ENCODE results near the gene SLC43A2.

The SLC43A2 gene

DNA sequence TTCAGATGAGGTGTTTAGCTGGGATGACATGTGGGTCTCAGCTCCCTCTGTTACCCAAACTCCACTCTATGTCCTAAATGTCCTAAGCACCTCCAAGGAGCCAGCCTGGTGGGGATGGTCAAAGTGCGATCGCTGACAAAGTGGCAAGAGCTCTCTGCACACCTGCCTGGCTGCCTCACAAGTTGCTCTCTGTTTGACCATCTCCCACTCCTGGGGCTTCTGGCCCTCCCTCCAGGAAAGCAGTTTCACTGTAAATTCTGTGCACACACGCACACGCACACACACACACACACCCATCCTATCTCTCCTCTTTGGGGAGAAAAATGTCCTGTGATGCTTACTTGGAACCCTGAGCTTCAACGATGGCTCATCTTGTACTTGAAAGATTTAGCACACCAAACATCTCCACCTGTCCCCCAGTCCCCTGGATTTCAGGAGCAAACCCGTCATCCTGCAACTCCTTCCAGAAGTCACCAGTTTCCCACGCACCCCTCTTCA lies 67.7 kb downstream of the SLC43A2 start:
- DNase-seq: no peak

DNA sequence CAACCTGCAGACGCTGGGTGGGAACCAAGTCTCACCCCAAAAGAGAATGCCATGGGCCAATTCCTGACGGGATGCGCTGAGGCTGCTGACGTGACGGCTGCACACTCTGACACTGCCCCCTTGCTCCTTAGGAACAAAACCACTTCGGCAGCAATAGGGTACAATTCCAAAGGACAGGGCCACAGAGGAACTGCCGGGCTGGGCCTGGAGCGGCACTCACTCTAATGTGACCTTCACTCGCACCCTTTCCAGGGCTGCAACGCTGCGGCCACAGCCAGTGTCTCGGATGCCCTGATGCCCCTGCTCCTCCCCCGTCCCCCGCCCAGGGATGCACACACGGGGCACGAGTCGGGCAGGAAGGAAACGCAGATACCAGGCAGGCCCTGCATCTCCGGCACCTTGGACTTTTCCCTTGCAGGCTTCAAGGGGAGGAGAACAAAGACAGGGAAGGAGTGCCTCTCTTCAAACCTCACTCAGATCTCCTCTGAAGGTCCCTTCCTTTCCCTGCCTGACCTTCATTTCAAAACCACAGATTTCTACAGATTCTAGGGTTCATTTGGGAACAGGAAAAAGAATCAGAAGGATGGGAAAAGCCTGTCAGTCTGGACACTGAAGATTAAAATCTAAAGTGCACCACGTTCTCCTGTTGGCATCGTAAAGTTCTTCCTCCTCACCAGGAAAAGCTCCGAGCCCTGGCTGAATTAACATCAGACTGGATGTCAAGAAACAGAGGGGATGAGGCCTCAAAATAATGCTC lies 68.4 kb downstream of the SLC43A2 start:
- no peak for DNase-seq

DNA sequence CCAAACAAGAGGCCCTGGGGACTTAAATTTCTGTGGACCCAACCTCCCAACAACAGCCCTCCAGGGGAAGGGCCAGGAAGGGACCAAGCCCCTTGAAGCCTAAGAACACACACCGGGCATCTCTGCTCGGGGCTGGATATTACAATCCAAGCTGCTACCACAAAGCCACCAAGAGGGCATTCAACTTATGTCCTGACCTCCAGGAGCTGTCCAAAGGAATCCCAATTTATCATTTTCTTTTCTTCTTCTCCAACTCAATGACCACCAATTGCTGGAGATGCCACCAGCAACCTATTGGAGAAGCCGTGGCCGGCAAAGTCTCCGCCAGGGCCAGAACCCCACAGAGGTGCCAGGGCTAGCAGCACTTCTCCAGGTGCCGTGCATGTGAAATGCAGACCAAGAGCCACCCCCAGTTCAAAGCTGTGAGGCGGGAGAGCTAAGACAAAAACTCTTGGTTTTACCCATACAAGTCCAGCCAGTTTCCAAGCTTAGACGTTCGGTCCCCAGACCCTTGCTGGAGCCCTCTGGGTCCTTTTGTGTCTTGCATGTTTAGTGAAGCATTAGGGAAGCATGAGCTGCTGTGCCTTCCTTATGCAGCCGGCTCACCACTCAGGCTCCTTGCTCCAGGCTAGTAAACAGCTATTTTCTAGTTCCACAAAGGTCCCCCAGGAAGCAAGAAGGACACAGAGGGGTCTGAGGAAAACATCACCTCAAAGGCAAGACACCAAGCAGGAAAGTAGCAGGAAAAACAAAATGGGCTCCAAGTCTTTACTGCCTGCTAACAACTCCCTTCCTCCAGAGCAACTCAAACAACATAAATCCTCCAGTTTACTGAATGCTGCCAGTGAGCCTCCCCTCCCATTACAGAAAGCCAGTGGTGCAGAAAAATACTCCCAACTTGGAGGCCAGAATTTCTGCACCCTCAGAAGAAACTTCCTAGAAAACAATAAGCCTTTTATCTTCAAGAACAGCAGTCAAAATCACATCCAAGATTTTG lies 69.3 kb downstream of the SLC43A2 start:
- no peak for DNase-seq

GRCh38 chr17:1558401-1558800 lies 70.2 kb downstream of the SLC43A2 start:
- DNase-seq: no peak

DNA sequence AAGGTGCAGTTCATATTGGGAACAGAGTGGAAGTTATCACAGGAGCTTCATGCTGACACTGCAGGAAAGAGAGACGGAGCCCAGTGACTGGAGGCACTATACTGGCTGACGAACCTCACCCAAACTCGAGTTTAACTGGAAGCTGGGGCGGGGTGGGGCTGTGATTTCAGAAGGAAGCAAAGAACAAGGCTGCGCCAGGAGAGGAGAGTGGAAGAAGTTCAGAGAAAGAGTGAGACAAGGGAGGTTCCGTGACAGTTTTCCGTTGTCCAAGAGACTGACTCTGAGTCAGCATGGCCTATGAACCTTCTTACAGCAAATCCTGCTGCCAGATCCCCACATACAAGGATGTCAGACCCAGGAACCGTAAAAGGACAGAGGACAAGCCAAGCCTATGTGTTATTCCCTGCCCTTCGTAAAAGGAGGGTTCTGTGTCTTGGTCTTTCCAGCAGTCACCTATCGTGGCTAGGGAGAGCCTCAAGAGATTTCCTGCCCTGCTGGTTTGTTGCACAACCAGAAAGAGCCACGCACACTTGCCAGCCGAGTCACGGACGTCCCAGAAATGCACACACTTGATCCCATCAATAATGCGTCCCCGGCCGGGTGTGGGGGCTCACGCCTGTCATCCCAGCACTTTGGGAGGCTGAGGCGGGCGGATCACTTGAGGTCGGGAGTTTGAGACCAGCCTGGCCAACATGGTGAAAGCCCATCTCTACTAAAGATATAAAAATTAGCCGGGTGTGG lies 71.1 kb downstream of the SLC43A2 start:
- no peak for DNase-seq

DNA sequence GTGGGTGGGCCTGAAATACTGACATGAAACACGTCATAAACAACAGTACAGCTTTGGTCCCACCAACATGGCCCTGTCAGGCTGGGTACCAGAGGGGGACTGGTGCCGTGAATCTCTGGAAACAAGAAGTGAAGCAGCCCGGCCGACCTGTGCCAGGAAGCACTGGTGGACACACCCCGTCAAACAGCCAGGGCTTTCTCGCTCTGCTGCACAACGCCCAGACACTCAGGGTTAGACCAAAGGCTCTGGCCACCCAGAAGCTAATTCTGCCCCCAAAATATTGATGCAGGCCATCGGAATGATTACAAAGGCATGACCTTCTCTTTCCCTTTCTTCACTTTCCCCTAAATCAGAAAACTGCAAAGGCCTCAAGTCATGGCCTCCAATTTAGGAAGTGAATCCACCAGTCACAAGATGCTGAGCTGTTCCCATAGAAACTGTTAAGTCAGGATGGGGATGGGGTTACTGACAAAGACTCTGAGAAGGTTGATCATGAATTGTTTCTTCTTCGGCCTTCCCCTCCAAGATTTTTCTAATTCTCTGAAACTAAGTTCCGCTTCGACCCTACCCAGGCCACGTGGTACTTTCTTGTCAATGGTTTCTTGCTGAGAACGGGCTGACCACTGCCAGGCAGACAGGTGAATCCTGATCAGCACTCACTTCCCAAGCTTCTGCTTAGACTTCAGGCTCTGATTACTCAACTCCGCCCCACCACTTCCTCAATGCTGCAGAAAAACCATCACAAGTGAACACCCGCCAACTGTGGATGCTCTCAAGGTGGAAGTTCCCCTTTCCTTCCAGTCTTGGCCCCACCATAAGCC lies 72.8 kb downstream of the SLC43A2 start:
- no peak for DNase-seq

- DNase-seq: no peak
Measured at GRCh38 chr17:1554751-1555540, 73.7 kb downstream of the SLC43A2 start.

DNA sequence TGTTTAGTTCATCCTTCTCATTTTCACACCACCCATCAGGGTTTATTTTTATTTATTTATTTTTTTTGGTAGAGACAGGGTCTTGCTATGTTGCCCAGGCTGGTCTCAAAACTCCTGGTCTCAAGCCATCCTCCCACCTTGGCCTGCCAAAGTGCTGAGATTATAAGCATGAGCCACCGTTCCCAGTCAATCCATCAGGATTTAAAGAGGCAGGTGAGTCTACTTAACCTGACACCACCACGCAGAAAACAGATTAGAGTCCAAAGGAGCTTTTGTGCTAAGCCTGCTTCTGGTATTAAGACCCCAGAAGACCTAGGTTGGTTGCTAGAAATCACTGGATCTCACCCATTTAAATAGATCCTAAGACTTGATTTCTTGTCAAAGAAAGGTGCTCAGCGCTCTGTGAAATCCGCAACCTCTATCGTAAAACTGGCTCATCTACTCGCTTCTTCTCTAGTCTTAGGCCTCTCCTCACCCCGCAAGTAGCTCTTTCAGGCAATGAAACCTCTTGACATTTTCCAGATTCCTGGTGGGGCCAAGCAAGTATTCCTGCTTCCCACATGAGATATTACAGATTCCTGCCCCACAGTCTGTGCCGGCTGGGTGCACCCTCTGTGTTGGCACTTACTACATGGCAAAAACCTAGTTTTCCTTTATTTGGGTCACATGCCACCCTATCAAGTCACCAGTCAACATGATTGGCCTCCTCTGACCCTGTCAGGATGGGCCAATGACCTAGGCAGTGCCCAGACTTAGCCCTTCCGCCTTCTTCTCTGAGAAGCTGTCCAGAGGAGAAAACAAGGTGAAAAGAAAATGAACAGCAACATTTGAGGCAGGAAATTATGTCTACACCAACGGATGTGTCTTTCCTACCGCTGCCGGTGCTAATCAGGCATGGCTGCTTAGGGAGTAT lies 75.0 kb downstream of the SLC43A2 start:
- no peak for DNase-seq

GRCh38 chr17:1552932-1553331 lies 75.7 kb downstream of the SLC43A2 start:
- no peak for DNase-seq

DNA sequence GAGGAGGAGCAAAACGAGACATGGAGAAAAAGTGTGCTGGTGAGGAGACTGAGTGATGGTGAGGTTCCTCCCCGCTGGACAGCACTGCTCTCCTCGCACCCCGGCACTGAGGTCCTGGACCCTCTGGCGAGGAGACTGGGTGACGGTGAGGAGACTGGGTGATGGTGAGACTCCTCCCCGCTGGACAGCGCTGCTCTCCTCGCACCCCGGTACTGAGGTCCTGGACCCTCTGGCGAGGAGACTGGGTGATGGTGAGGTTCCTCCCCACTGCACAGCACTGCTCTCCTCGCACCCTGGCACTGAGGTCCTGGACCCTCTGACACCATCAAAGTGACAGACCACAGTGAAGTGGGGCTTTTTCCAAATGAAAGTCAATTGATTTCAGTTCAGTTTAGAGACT lies 76.9 kb downstream of the SLC43A2 start:
- DNase-seq: no peak

DNA sequence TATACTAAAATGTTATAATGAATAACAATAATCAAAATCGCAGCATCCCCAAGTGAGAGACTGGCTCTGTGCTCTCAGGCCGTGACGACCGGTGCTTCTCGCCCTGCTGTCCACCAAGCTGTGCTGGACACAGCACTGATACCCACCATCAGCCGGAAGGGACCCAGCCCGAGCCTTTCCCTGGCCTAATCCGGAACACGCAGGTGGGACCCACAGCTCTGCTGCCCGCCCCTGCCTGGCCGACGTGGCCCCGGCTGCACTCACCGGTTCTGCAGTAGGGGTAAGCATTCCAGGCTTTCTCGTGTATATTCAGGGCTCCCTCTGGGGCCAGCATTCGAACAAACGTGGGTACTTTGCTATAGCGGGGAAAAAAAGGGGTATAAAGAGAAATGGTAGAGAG lies 80.6 kb downstream of the SLC43A2 start:
- DNase-seq: no peak

- DNase-seq: no peak
Measured at GRCh38 chr17:1546292-1546922, 82.2 kb downstream of the SLC43A2 start.

GRCh38 chr17:1545618-1546017 lies 83.0 kb downstream of the SLC43A2 start:
- no peak for DNase-seq

GRCh38 chr17:1542316-1542715 lies 86.3 kb downstream of the SLC43A2 start:
- no peak for DNase-seq

GRCh38 chr17:1541367-1541904 lies 87.2 kb downstream of the SLC43A2 start:
- no peak for DNase-seq

DNA sequence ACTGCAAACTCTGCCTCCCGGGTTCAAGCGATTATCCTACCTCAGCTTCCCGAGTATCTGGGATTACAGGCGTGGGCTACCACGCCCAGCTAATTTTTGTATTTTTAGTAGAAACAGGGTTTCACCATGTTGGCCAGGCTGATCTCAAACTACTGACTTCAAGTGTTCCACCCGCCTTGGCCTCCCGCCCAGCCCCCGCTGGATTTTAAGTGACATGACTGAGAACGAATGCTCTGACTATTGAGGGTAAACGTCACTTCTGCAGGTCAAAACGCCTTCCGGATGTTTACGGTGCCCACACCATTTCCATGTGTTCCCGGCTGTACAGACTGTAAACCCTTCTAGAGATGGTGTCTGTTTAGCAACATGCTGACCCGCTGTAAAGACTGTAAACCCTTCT lies 88.8 kb downstream of the SLC43A2 start:
- DNase-seq: no peak

DNA sequence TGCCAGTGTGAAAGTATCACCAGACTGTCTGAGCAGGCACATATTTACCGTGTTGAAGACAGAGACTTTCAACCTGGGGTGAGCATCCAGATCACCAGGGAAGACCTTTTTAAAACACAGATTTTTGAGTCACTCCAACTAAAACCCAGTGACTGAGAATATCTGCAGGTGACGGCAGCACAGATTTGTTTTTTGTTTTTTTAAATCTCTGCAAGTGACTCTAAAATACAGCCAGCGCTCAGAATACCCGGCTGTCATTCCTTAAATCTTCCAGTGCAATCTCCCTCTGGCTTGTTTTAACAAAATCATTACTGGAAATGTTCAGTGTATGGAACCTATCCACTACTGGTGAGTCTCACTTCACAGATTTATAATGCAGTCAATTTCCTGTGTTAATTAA lies 92.9 kb downstream of the SLC43A2 start:
- DNase-seq: no peak

DNA sequence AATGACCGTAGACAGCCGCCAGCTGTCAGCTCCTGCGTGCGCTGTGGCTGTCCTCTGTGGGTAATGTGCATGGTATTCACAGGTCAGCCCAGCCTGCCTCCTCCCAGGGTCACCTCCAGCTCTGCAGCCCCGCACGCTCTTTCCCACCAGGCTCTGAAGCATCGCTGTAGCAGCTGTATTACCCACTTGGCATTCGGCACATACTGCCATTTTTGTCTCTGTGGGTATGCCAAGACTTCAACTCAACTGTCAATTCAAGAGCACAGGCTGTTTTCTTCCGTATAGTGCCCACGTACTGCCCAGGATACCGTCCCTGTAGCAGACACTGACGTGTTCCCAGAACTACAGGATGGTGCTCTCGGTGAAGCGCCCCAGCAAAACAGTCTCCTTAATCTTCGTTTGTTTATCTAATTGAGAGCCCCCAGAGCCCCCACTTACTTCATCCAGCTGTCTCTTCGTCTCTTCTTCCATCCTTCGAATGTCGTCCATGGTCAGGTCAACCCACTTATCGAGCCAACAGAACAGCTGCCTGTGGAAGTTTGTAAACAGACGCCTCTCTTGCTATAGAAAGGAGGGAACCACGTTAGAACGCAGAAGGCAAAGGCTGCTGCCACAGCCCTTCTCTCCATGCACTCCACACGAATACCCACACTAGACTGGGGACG lies 94.8 kb downstream of the SLC43A2 start:
- DNase-seq: no peak

Data from NCI-H2029 treated with DMSO at 0.1 percent for 48 hours (cell line).